Endothelial cell of umbilical vein (primary cell): ENCODE measurements around the gene CDC42. TPM values are rescaled to one million over a fixed set of nuclear protein-coding genes. Genes with fewer than 3 reads are reported as not detected.
"Not testable (repeated sequence)": the region's sequence is repeated elsewhere in the genome, so short reads cannot be mapped to it uniquely, and the experiment has no call there.

Experiments
- BruUV-seq: library from RNA; stranded (reverse); fragments of 400-500 nt; replicated peaks from 2 replicates; lab custom pipeline; 2021; lab: Mats Ljungman, UMichigan
- CTCF ChIA-PET: fragments of 300-600, 350-600 bp; sonication (Branson Sonifier 250); formaldehyde crosslinking; loops from one replicate; lab custom pipeline; 2021; ENCODE audit warnings: antibody characterized with exemption, inconsistent platforms; lab: Charles Lee
- POLR2A ChIA-PET: fragments of 300-600, 350-600 bp; sonication (Branson Sonifier 250); formaldehyde crosslinking; loops from one replicate; lab custom pipeline; 2021; ENCODE audit warnings: antibody characterized with exemption, inconsistent platforms; lab: Charles Lee
- DNase-seq: peaks from one replicate; pipeline ENCODE4 v3.0.0-alpha.2; 2011; ENCODE audit warnings: low read depth, low spot score
- FAIRE-seq: peaks from 2 replicates; lab custom pipeline; 2011; peaks lifted over from hg19 to GRCh38; lab: Jason Lieb, UNC
- H2AFZ ChIP-seq: 2 replicates; pipeline ENCODE4 v1.6.0; 2012; ENCODE audit warnings: low read depth, low read length, control low read depth, inconsistent platforms
- H3K27ac ChIP-seq: 2 replicates; pipeline ENCODE4 v1.5.1; 2011; ENCODE audit warnings: low read depth, mild to moderate bottlenecking, control low read depth, low read length, moderate library complexity; ENCODE audit not compliant: insufficient read depth
- H3K27me3 ChIP-seq, 2 experiments: 2 replicates each; pipeline versions ENCODE4 v1.6.0 to v1.6.1; 2011; ENCODE audit warnings: low read length in 2 of 2, mixed read lengths in 1 of 2; ENCODE audit not compliant: control insufficient read depth in 2 of 2, insufficient read depth in 2 of 2
- H3K36me3 ChIP-seq, 2 experiments: 2 replicates in 1 of 2; 3 replicates in 1 of 2; pipeline ENCODE4 v1.5.1; 2011; ENCODE audit warnings: low read length in 2 of 2, mild to moderate bottlenecking in 1 of 2, moderate library complexity in 1 of 2; ENCODE audit not compliant: control insufficient read depth in 2 of 2, insufficient read depth in 2 of 2; ENCODE audit errors: extremely low read depth in 1 of 2
- H3K4me1 ChIP-seq: 3 replicates; pipeline ENCODE4 v1.5.1; 2011; ENCODE audit warnings: mild to moderate bottlenecking, low read length; ENCODE audit not compliant: control insufficient read depth, insufficient read depth; ENCODE audit errors: extremely low read depth
- H3K4me2 ChIP-seq: 2 replicates; pipeline ENCODE4 v1.6.1; 2011; ENCODE audit warnings: low read length, control low read depth, mixed read lengths; ENCODE audit not compliant: insufficient read depth
- H3K4me3 ChIP-seq, 3 experiments: fragments of 200-600 bp in 1 of 3; sonication (generic), shearing (Covaris generic) in 1 of 3; replicated peaks in 1 of 3; 2 replicates each; pipeline ENCODE4 v1.5.1; 2011 to 2016; ENCODE audit warnings: control low read depth in 3 of 3, low read length in 3 of 3, mild to moderate bottlenecking in 2 of 3, inconsistent platforms in 1 of 3, low read depth in 1 of 3, moderate library complexity in 1 of 3; ENCODE audit not compliant: insufficient read depth in 1 of 3
- H3K79me2 ChIP-seq: 2 replicates; pipeline ENCODE4 v1.6.0; 2012; ENCODE audit warnings: low read length, inconsistent platforms; ENCODE audit not compliant: control insufficient read depth, insufficient read depth
- H3K9ac ChIP-seq: replicated peaks from 2 replicates; pipeline ENCODE3; 2011; ENCODE audit warnings: low read length, control low read depth; ENCODE audit not compliant: insufficient read depth; ENCODE audit errors: extremely low read depth
- H3K9me1 ChIP-seq: replicated peaks from 3 replicates; pipeline ENCODE4 v1.6.0; 2011; ENCODE audit warnings: mild to moderate bottlenecking, low read length; ENCODE audit not compliant: control insufficient read depth, insufficient read depth; ENCODE audit errors: extremely low read depth
- H3K9me3 ChIP-seq: replicated peaks from 2 replicates; pipeline ENCODE4 v1.5.1; 2012; ENCODE audit warnings: low read length, inconsistent platforms; ENCODE audit not compliant: control insufficient read depth, insufficient read depth
- H4K20me1 ChIP-seq: replicated peaks from 2 replicates; pipeline ENCODE3; 2011; ENCODE audit warnings: mild to moderate bottlenecking, low read length; ENCODE audit not compliant: control insufficient read depth, insufficient read depth; ENCODE audit errors: extremely low read depth
- EZH2 ChIP-seq: IDR thresholded peaks from 2 replicates; pipeline ENCODE4 v1.6.1; 2012; ENCODE audit warnings: borderline replicate concordance, low read depth, mild to moderate bottlenecking, moderate library complexity, low read length, inconsistent platforms; ENCODE audit not compliant: severe bottlenecking
- FOS ChIP-seq: IDR thresholded peaks from 2 replicates; pipeline ENCODE4 v1.6.1; 2011; ENCODE audit warnings: mild to moderate bottlenecking, low read length, moderate library complexity, borderline replicate concordance; ENCODE audit not compliant: insufficient read depth
- GATA2 ChIP-seq: IDR thresholded peaks from 2 replicates; pipeline ENCODE4 v1.7.0; 2011; ENCODE audit warnings: low read depth, mild to moderate bottlenecking, moderate library complexity, mixed read lengths, low read length; ENCODE audit not compliant: insufficient read length, insufficient read depth
- MYC ChIP-seq: IDR thresholded peaks from one replicate; pipeline ENCODE4 v1.6.1; 2011; ENCODE audit warnings: mild to moderate bottlenecking, low read depth, low read length
- POLR2A ChIP-seq: IDR thresholded peaks from 2 replicates; pipeline ENCODE4 v1.6.1; 2012; ENCODE audit warnings: low read depth, mild to moderate bottlenecking, control low read depth, low read length
- POLR2AphosphoS5 ChIP-seq: IDR thresholded peaks from 2 replicates; pipeline ENCODE4 v1.6.1; 2012; ENCODE audit warnings: low read depth, mild to moderate bottlenecking, control low read depth, low read length, moderate library complexity; ENCODE audit not compliant: insufficient read depth
- dilution Hi-C: fragments of 300-500 bp; cut with MboI; formaldehyde crosslinking; loops from one replicate; pipeline ENCODE4 v1.15.0; 2019; ENCODE audit warnings: low sequenced_read_pairs; ENCODE audit not compliant: extremely low pct_ligation_motif_present
- intact Hi-C: fragments of 100-400 bp; cut with micrococcal nuclease; formaldehyde crosslinking; loops from one replicate; pipeline ENCODE4 v1.10.0; 2022
- polyA plus RNA-seq, 4 experiments: library from polyadenylated mRNA; depleted of rRNA in 3 of 4; stranded (reverse) in 3 of 4; unstranded in 1 of 4; fragments of >200 nt; gene quantifications; 2 replicates each; pipeline versions ENCODE4 v1.2.1 to v1.2.3, GENCODE V29; 2011 to 2012; ENCODE audit warnings: missing spikeins in 1 of 4
- total RNA-seq: library from RNA; stranded (reverse); gene quantifications from 2 replicates; pipeline ENCODE4 v1.2.3, GENCODE V29; 2021

The CDC42 gene
- total and polyA plus RNA-seq, 2 donors (not counting 3 experiments of a cell fraction or from before 2014, with no cell fraction given), result 199 to 381 TPM

GRCh38 chr1:22092026-22092768 is 39.7 kb downstream of the CDC42 start:
- Histone ChIP-seq H3K36me3 (peaks cover 6 to 22% of the 10 kb centered on the region in 2 experiments), H3K79me2 (peaks cover 82% of the 10 kb centered on the region), H3K4me1 (peaks cover 51% of the 10 kb centered on the region), H4K20me1 (peaks cover 36% of the 10 kb centered on the region), H3K4me2 (peak overlapping the region; percentile 29), H3K27ac (peak overlapping the region; percentile 25)
- H3K9ac ChIP-seq, H3K27me3 ChIP-seq, H3K4me3 ChIP-seq, H2AFZ ChIP-seq, H3K9me1 ChIP-seq, dilution Hi-C loops, H3K9me3 ChIP-seq: not testable (repeated sequence)
- CTCF ChIA-PET, result interaction anchor here (0.8 to 2.6 kb wide), 13 partner anchors 9 to 324 kb away, joined by 3 to 12 read pairs (median 3); no protein-coding TSS in a partner anchor
- POLR2A ChIA-PET, result interaction anchor here (0.6 kb wide), 1 partner anchor 62 kb away, joined by 5 read pairs; no protein-coding TSS in a partner anchor
- TSS peak; percentile 77 for BruUV-seq
- intact Hi-C loops, result loop anchor here (5.0 kb wide), 1 partner anchor 40 kb away; the partner anchor contains the start of gene CDC42
- DNase-seq (peak; percentile 76), FAIRE-seq (peak; percentile 77)
- peak; percentile 53 for TF ChIP-seq FOS
- peak; percentile 30 for TF ChIP-seq POLR2AphosphoS5

DNA sequence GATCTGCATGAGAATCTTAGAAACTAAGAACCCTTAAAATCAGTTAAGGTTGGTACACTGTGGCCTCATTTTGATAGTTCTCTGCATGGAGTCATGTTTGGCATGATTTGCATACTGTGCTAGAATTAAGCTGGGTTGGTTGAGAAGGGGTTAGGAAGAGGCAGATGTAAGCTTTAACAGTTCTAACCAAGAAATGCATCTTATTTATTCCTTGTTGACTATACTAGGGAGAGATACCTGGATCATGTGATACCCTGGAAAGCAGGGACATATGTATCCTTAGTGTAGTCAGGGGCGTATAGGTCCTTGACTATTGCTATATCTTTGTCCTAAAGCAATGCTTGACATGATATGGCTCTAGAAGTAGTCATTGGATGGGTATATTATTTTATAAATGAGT is 41.0 kb downstream of the CDC42 start:
- H3K4me1 ChIP-seq, result peaks cover 37% of the 10 kb centered on the region
- peaks cover 28% of the 10 kb centered on the region for H4K20me1 ChIP-seq
- TF ChIP-seq GATA2 (no peak), FOS (no peak), POLR2A (no peak), MYC (no peak), EZH2 (no peak)
- no peak overlapping the region for H3K4me2 ChIP-seq
- H3K9me3 ChIP-seq, result no peaks in the 10 kb centered on the region
- FAIRE-seq, result no peak
- no peak overlapping the region for H2AFZ ChIP-seq
- no peak overlapping the region for H3K9ac ChIP-seq
- ChIA-PET CTCF (interaction anchor here (1.0 to 2.6 kb wide), 3 partner anchors 12 to 323 kb away, joined by 3 to 10 read pairs (median 4); no protein-coding TSS in a partner anchor), POLR2A (no interaction called here)
- H3K36me3 ChIP-seq, result peaks cover 11 to 16% of the 10 kb centered on the region in 2 experiments
- BruUV-seq, result no TSS peak
- H3K9me1 ChIP-seq, result peaks cover 3% of the 10 kb centered on the region
- no peaks in the 10 kb centered on the region for H3K27me3 ChIP-seq
- no peak for DNase-seq
- no peak overlapping the region for H3K4me3 ChIP-seq
- peaks cover 81% of the 10 kb centered on the region for H3K79me2 ChIP-seq
- dilution Hi-C loops, result no loop called here
- no peak overlapping the region for H3K27ac ChIP-seq
- intact Hi-C loops, result loop anchor here (5.0 kb wide), 1 partner anchor 41 kb away; the partner anchor contains the start of gene CDC42
